ENCODE measurements around the gene NTM. TPM values are rescaled to one million over a fixed set of nuclear protein-coding genes. Genes with fewer than 3 reads are reported as not detected.

The NTM gene
- total RNA-seq, 8 experiments from 2014 or later, result 0.80 to 169 (median 18.6) TPM

- ATAC-seq (replicated peaks in 6 of 8), result peak in 3 of 8 experiments; percentile 22 to 75 (median 57)
- Histone ChIP-seq H3K27ac (no peak overlapping the region), H3K4me3 (no peak overlapping the region), H3K4me1 (replicated peaks in 1 of 2) (peaks cover 13 to 23% of the 10 kb centered on the region in 2 donors)
- 0 to 100% (median 67%) methylated on average over 1 to 2 of the region's 2 CpGs; no CpG with 5 or more reads in 2 of the 10 experiments for WGBS, 10 experiments
- in situ Hi-C loops (cut with MboI; ENCODE audit: low pct_unique_long_range_greater_than_20kb in 2 of 9, low sequenced_read_pairs in 9 of 9, unreplicated experiment in 9 of 9), result no loop called here
Measured at GRCh38 chr11:131823772-131824171, 453.4 kb downstream of the NTM start.

- ATAC-seq (replicated peaks in 6 of 8), result peak in 1 of 8 experiments; percentile 21
- in situ Hi-C loops (cut with MboI; ENCODE audit: low pct_unique_long_range_greater_than_20kb in 2 of 9, low sequenced_read_pairs in 9 of 9, unreplicated experiment in 9 of 9), result no loop called here
- peaks cover 13 to 23% of the 10 kb centered on the region in 2 donors for H3K4me1 ChIP-seq (replicated peaks in 1 of 2)
Measured at GRCh38 chr11:131824771-131825170, 454.4 kb downstream of the NTM start.

GRCh38 chr11:131827430-131827829 lies 457.0 kb downstream of the NTM start:
- in situ Hi-C loops (cut with MboI; ENCODE audit: low pct_unique_long_range_greater_than_20kb in 2 of 9, low sequenced_read_pairs in 9 of 9, unreplicated experiment in 9 of 9), result no loop called here
- Histone ChIP-seq H3K4me1 (replicated peaks in 1 of 2) (peaks cover 6 to 17% of the 10 kb centered on the region in 2 donors), H3K27ac (no peak overlapping the region), H3K4me3 (no peak overlapping the region)
- ATAC-seq (replicated peaks in 6 of 8), result no peak
- 50 to 100% (median 100%) methylated on average over 1 of the region's 1 CpG; no CpG with 5 or more reads in 4 of the 10 experiments for WGBS, 10 experiments

More at GRCh38 chr11:131824771-131825170, 454.4 kb downstream of the NTM start:
- Histone ChIP-seq H3K27ac (no peak overlapping the region), H3K4me3 (no peak overlapping the region)
- whole genome bisulfite sequencing, 10 experiments, result 0 to 100% (median 92%) methylated on average over 2 to 3 of the region's 3 CpGs; no CpG with 5 or more reads in 2 of the 10 experiments

- H3K4me1 ChIP-seq (replicated peaks in 1 of 2), result no peaks in the 10 kb centered on the region
- no peak overlapping the region for H3K4me3 ChIP-seq
- in situ Hi-C loops (cut with MboI; ENCODE audit: low pct_unique_long_range_greater_than_20kb in 2 of 9, low sequenced_read_pairs in 9 of 9, unreplicated experiment in 9 of 9), result no loop called here
- no peak for ATAC-seq (replicated peaks in 6 of 8)
- WGBS, 10 experiments, result 57 to 100% (median 88%) methylated on average over 1 of the region's 1 CpG; no CpG with 5 or more reads in 2 of the 10 experiments
- H3K27ac ChIP-seq, result no peak overlapping the region
Measured at GRCh38 chr11:131829725-131830124, 459.3 kb downstream of the NTM start.

- 0 to 100% (median 53%) methylated on average over 1 to 4 of the region's 4 CpGs; no CpG with 5 or more reads in 1 of the 10 experiments for WGBS, 10 experiments
- Histone ChIP-seq H3K4me1 (replicated peaks in 1 of 2) (no peaks in the 10 kb centered on the region), H3K4me3 (no peak overlapping the region), H3K27ac (no peak overlapping the region)
- in situ Hi-C loops (cut with MboI; ENCODE audit: low pct_unique_long_range_greater_than_20kb in 2 of 9, low sequenced_read_pairs in 9 of 9, unreplicated experiment in 9 of 9), result no loop called here
- peak in 4 of 8 experiments; percentile 44 to 59 (median 52) for ATAC-seq (replicated peaks in 6 of 8)
Measured at GRCh38 chr11:131832079-131832478, 461.7 kb downstream of the NTM start.

- in situ Hi-C loops (cut with MboI; ENCODE audit: low pct_unique_long_range_greater_than_20kb in 2 of 9, low sequenced_read_pairs in 9 of 9, unreplicated experiment in 9 of 9), result no loop called here
- WGBS, 10 experiments, result 0 to 100% (median 81%) methylated on average over 1 to 2 of the region's 2 CpGs; no CpG with 5 or more reads in 2 of the 10 experiments
Measured at GRCh38 chr11:131833366-131833765, 463.0 kb downstream of the NTM start.

GRCh38 chr11:131837562-131837961 lies 467.1 kb downstream of the NTM start:
- Histone ChIP-seq H3K4me1 (replicated peaks in 1 of 2) (no peaks in the 10 kb centered on the region), H3K4me3 (no peak overlapping the region), H3K27ac (no peak overlapping the region)
- 73 to 100% (median 92%) methylated on average over 1 to 11 of the region's 14 CpGs; no CpG with 5 or more reads in 2 of the 10 experiments for WGBS, 10 experiments
- ATAC-seq (replicated peaks in 6 of 8), result no peak
- in situ Hi-C loops (cut with MboI; ENCODE audit: low pct_unique_long_range_greater_than_20kb in 2 of 9, low sequenced_read_pairs in 9 of 9, unreplicated experiment in 9 of 9), result no loop called here

More at GRCh38 chr11:131833366-131833765, 463.0 kb downstream of the NTM start:
- ATAC-seq (replicated peaks in 6 of 8), result no peak
- H3K27ac ChIP-seq, result no peak overlapping the region
- no peak overlapping the region for H3K4me3 ChIP-seq
- no peaks in the 10 kb centered on the region for H3K4me1 ChIP-seq (replicated peaks in 1 of 2)

- 4 to 100% (median 82%) methylated on average over 1 to 10 of the region's 12 CpGs; no CpG with 5 or more reads in 3 of the 10 experiments for WGBS, 10 experiments
Measured at GRCh38 chr11:131838016-131838415, 467.6 kb downstream of the NTM start.

GRCh38 chr11:131839326-131839725 lies 468.9 kb downstream of the NTM start:
- Histone ChIP-seq H3K4me3 (no peak overlapping the region), H3K27ac (no peak overlapping the region)
- no peak for ATAC-seq (replicated peaks in 6 of 8)

More at GRCh38 chr11:131838016-131838415, 467.6 kb downstream of the NTM start:
- H3K4me3 ChIP-seq, result no peak overlapping the region
- H3K4me1 ChIP-seq (replicated peaks in 1 of 2), result no peaks in the 10 kb centered on the region
- no peak for ATAC-seq (replicated peaks in 6 of 8)
- no peak overlapping the region for H3K27ac ChIP-seq
- in situ Hi-C loops (cut with MboI; ENCODE audit: low pct_unique_long_range_greater_than_20kb in 2 of 9, low sequenced_read_pairs in 9 of 9, unreplicated experiment in 9 of 9), result no loop called here

GRCh38 chr11:131840545-131840944 lies 470.1 kb downstream of the NTM start:
- 57 to 100% (median 93%) methylated on average over 1 to 3 of the region's 3 CpGs; no CpG with 5 or more reads in 1 of the 10 experiments for WGBS, 10 experiments
- in situ Hi-C loops (cut with MboI; ENCODE audit: low pct_unique_long_range_greater_than_20kb in 2 of 9, low sequenced_read_pairs in 9 of 9, unreplicated experiment in 9 of 9), result no loop called here

More at GRCh38 chr11:131839326-131839725, 468.9 kb downstream of the NTM start:
- WGBS, 10 experiments, result 58 to 100% (median 94%) methylated on average over 1 to 2 of the region's 2 CpGs; no CpG with 5 or more reads in 1 of the 10 experiments
- in situ Hi-C loops (cut with MboI; ENCODE audit: low pct_unique_long_range_greater_than_20kb in 2 of 9, low sequenced_read_pairs in 9 of 9, unreplicated experiment in 9 of 9), result no loop called here
- no peaks in the 10 kb centered on the region for H3K4me1 ChIP-seq (replicated peaks in 1 of 2)

GRCh38 chr11:131841028-131841427 lies 470.6 kb downstream of the NTM start:
- H3K4me3 ChIP-seq, result no peak overlapping the region
- in situ Hi-C loops (cut with MboI; ENCODE audit: low pct_unique_long_range_greater_than_20kb in 2 of 9, low sequenced_read_pairs in 9 of 9, unreplicated experiment in 9 of 9), result no loop called here
- WGBS, 10 experiments, result 20 to 100% (median 50%) methylated on average over 1 of the region's 1 CpG; no CpG with 5 or more reads in 5 of the 10 experiments
- no peak overlapping the region for H3K27ac ChIP-seq
- no peaks in the 10 kb centered on the region for H3K4me1 ChIP-seq (replicated peaks in 1 of 2)
- ATAC-seq (replicated peaks in 6 of 8), result peak in 1 of 8 experiments; percentile 27

More at GRCh38 chr11:131840545-131840944, 470.1 kb downstream of the NTM start:
- Histone ChIP-seq H3K27ac (no peak overlapping the region), H3K4me1 (replicated peaks in 1 of 2) (no peaks in the 10 kb centered on the region), H3K4me3 (no peak overlapping the region)
- ATAC-seq (replicated peaks in 6 of 8), result no peak

- 43 to 100% (median 82%) methylated on average over 2 to 11 of the region's 11 CpGs; no CpG with 5 or more reads in 1 of the 10 experiments for WGBS, 10 experiments
- Histone ChIP-seq H3K4me1 (replicated peaks in 1 of 2) (no peaks in the 10 kb centered on the region), H3K4me3 (no peak overlapping the region), H3K27ac (no peak overlapping the region)
- in situ Hi-C loops (cut with MboI; ENCODE audit: low pct_unique_long_range_greater_than_20kb in 2 of 9, low sequenced_read_pairs in 9 of 9, unreplicated experiment in 9 of 9), result no loop called here
- ATAC-seq (replicated peaks in 6 of 8), result no peak
Measured at GRCh38 chr11:131841925-131842635, 471.7 kb downstream of the NTM start.

- in situ Hi-C loops (cut with MboI; ENCODE audit: low pct_unique_long_range_greater_than_20kb in 2 of 9, low sequenced_read_pairs in 9 of 9, unreplicated experiment in 9 of 9), result no loop called here
- ATAC-seq (replicated peaks in 6 of 8), result no peak
- H3K27ac ChIP-seq, result no peak overlapping the region
- 37 to 100% (median 63%) methylated on average over 1 to 4 of the region's 4 CpGs for WGBS, 10 experiments
- peaks cover 0 to 6% of the 10 kb centered on the region in 2 donors for H3K4me1 ChIP-seq (replicated peaks in 1 of 2)
- H3K4me3 ChIP-seq, result no peak overlapping the region
Measured at GRCh38 chr11:131845255-131845654, 474.8 kb downstream of the NTM start.
